Measurements from ENCODE around the gene NLRP7.

NLRP7 gene

GRCh38 chr19:54893406-54893805, 53.9 kb downstream of the NLRP7 start:
- no peak for DNase-seq (ENCODE audit: low read depth)
- no peak for TF ChIP-seq CTCF (IDR thresholded peaks at IDR 0.05; ENCODE audit: insufficient read depth, low read depth, low read length, missing control alignments)
- H3K4me3 ChIP-seq (ENCODE audit: low read length): no peak overlapping the region

GRCh38 chr19:54889566-54889965, 57.8 kb downstream of the NLRP7 start:
- no peak overlapping the region for H3K4me3 ChIP-seq (ENCODE audit: low read length)
- no peak for DNase-seq (ENCODE audit: low read depth)
- no peak for TF ChIP-seq CTCF (IDR thresholded peaks at IDR 0.05; ENCODE audit: insufficient read depth, low read depth, low read length, missing control alignments)

- no peak for TF ChIP-seq CTCF (IDR thresholded peaks at IDR 0.05; ENCODE audit: insufficient read depth, low read depth, low read length, missing control alignments)
- DNase-seq (ENCODE audit: low read depth): no peak
Observed at GRCh38 chr19:54888239-54888638, 59.1 kb downstream of the NLRP7 start.

GRCh38 chr19:54883228-54883627, 64.1 kb downstream of the NLRP7 start:
- no peak overlapping the region for H3K4me3 ChIP-seq (ENCODE audit: low read length)
- DNase-seq (ENCODE audit: low read depth): no peak
- TF ChIP-seq CTCF (IDR thresholded peaks at IDR 0.05; ENCODE audit: insufficient read depth, low read depth, low read length, missing control alignments): no peak

More at GRCh38 chr19:54888239-54888638, 59.1 kb downstream of the NLRP7 start:
- no peak overlapping the region for H3K4me3 ChIP-seq (ENCODE audit: low read length)

GRCh38 chr19:54882758-54883157, 64.6 kb downstream of the NLRP7 start:
- no peak for TF ChIP-seq CTCF (IDR thresholded peaks at IDR 0.05; ENCODE audit: insufficient read depth, low read depth, low read length, missing control alignments)
- no peak overlapping the region for H3K4me3 ChIP-seq (ENCODE audit: low read length)
- DNase-seq (ENCODE audit: low read depth): no peak

- no peak overlapping the region for H3K4me3 ChIP-seq (ENCODE audit: low read length)
- no peak for DNase-seq (ENCODE audit: low read depth)
- TF ChIP-seq CTCF (IDR thresholded peaks at IDR 0.05; ENCODE audit: insufficient read depth, low read depth, low read length, missing control alignments): no peak
Observed at GRCh38 chr19:54881884-54882283, 65.4 kb downstream of the NLRP7 start.

GRCh38 chr19:54877471-54877870, 69.9 kb downstream of the NLRP7 start:
- DNase-seq (ENCODE audit: low read depth): no peak
- H3K4me3 ChIP-seq (ENCODE audit: low read length): no peak overlapping the region
- no peak for TF ChIP-seq CTCF (IDR thresholded peaks at IDR 0.05; ENCODE audit: insufficient read depth, low read depth, low read length, missing control alignments)

Measured in epithelial cell of esophagus (primary cell).